GM12864 (cell line): Measurements from ENCODE around the gene DECR2.

Experiments
- DNase-seq: peaks from one replicate; pipeline ENCODE4 v3.0.0-alpha.2; 2011; ENCODE audit warnings: low read depth
- H3K4me3 ChIP-seq: 2 replicates; pipeline ENCODE4 v1.5.1; 2011; ENCODE audit warnings: mild to moderate bottlenecking, low read depth, low read length, control low read depth
- CTCF ChIP-seq: IDR thresholded peaks from 2 replicates; pipeline ENCODE4 v1.5.1; 2011; ENCODE audit warnings: low read depth, mild to moderate bottlenecking, moderate library complexity, low read length, control low read depth, inconsistent platforms; ENCODE audit errors: missing control alignments

DECR2 gene

DNA sequence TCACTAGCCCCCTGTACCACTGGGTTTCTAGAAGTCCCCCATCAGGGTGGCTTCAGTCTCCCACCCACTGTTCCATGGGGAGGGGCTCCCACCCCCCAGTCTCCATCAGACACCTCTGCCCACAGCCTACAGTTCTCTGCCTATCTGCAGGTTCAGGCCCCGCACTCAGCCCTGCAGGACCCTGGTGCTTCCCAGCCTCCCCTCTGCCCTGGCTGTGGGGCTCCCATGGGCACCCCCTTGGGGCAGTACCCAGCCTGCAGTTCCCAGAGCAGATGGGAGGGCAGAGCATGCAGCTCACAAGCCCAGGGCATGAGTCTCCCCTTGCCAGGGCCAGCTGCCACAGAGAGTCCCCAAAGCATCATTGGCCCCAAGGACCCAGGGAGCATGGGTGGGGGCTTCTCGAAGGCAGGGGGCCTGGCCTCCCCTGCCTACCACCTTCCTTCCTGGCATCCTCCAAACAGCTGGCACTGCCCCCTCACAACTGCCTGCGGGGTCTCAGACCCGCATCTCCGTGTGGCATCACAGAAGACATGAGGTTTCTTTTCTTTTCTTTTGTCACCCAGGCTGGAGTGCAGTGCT, 28.6 kb upstream of the DECR2 start:
- TF ChIP-seq CTCF = no peak
- H3K4me3 ChIP-seq = no peak overlapping the region
- DNase-seq = no peak

GRCh38 chr16:373848-374615, 27.7 kb upstream of the DECR2 start:
- no peak for TF ChIP-seq CTCF
- H3K4me3 ChIP-seq = no peak overlapping the region
- DNase-seq = no peak

- H3K4me3 ChIP-seq = no peak overlapping the region
- no peak for TF ChIP-seq CTCF
Measured at GRCh38 chr16:374616-374926, 27.1 kb upstream of the DECR2 start.

GRCh38 chr16:375212-375611, 26.5 kb upstream of the DECR2 start:
- H3K4me3 ChIP-seq = no peak overlapping the region
- no peak for TF ChIP-seq CTCF
- DNase-seq = no peak

More at GRCh38 chr16:374616-374926, 27.1 kb upstream of the DECR2 start:
- DNase-seq = no peak

GRCh38 chr16:375927-376816, 25.5 kb upstream of the DECR2 start:
- TF ChIP-seq CTCF = no peak
- DNase-seq = no peak

GRCh38 chr16:376817-377418, 24.8 kb upstream of the DECR2 start:
- H3K4me3 ChIP-seq = no peak overlapping the region
- no peak for TF ChIP-seq CTCF
- DNase-seq = no peak

More at GRCh38 chr16:375927-376816, 25.5 kb upstream of the DECR2 start:
- H3K4me3 ChIP-seq = no peak overlapping the region
